Chondrocyte (in vitro differentiated cells): Measurements from ENCODE around the gene MECP2. TPM values are rescaled to one million over a fixed set of nuclear protein-coding genes. Genes with fewer than 3 reads are reported as not detected.
A peak's percentile ranks its signal among the peaks of the same experiment; 100 is the strongest.

ENCODE experiments used
- DNase-seq: peaks from one replicate; pipeline ENCODE4 v3.0.0; 2021; ENCODE audit warnings: mixed read lengths, low spot score
- H3K27ac Mint-ChIP-seq: one replicate; pipeline ENCODE4 v1.8.0; 2021; ENCODE audit warnings: mild to moderate bottlenecking, moderate library complexity, mixed read lengths; ENCODE audit not compliant: unreplicated experiment
- H3K27me3 Mint-ChIP-seq: 2 replicates; pipeline ENCODE4 v1.8.0; 2021; ENCODE audit warnings: low read depth, mixed read lengths
- H3K36me3 Mint-ChIP-seq: 2 replicates; pipeline ENCODE4 v1.8.0; 2021; ENCODE audit warnings: low read depth, mixed read lengths
- H3K4me1 Mint-ChIP-seq: 2 replicates; pipeline ENCODE4 v1.8.0; 2021; ENCODE audit warnings: low read depth, mild to moderate bottlenecking, mixed read lengths
- H3K4me3 Mint-ChIP-seq: one replicate; pipeline ENCODE4 v1.8.0; 2021; ENCODE audit warnings: mild to moderate bottlenecking, moderate library complexity, mixed read lengths; ENCODE audit not compliant: unreplicated experiment
- H3K9me3 Mint-ChIP-seq: 2 replicates; pipeline ENCODE4 v1.8.0; 2021; ENCODE audit warnings: low read depth, mixed read lengths
- total RNA-seq: library from RNA; stranded (reverse); gene quantifications from 3 replicates; pipeline ENCODE4 v1.2.1, GENCODE V29; 2021
- TF ChIP-seq, protein P1 (sequence below): fragments of 200-600 bp; sonication (generic); IDR thresholded peaks from 2 replicates; pipeline ENCODE4 v1.5.0; 2021; ENCODE audit warnings: antibody characterized with exemption, mild to moderate bottlenecking, moderate library complexity

The MECP2 gene
- total RNA-seq, 1 donor from 2014 or later, result 32.3 TPM

DNA sequence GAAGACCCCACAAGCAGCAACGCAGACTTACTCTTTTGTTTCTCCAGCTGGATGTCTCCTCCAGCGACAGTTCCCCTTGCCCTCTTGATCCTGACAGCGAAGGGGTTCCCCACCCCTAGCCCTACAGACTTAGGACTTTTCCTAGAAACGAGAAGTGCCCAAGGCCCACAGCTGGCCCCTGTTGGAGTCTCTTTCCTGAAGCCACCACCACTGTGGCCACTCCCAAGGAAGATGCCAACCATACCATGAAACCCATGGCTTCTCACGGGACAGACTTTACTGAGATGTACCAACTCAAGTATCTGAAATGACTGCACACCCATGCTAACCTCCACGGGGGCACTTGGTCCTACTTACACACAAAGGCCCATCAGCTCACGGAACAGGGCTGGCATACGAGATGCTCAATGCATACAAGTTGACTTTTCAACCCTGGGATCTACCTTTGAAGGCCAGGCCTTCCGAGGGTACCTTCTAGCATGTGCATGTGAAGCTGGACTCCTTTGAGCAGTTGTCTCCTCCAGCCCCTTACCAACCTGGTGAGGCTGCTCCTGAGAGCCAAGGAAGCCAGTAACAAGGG, 76.9 kb downstream of the MECP2 start:
- Mint-ChIP-seq H3K4me1 (peaks cover 21% of the 10 kb centered on the region), H3K27ac (peak overlapping the region; percentile 93), H3K9me3 (no peaks in the 10 kb centered on the region), H3K4me3 (peak overlapping the region; percentile 69), H3K27me3 (no peaks in the 10 kb centered on the region), H3K36me3 (peaks cover 2% of the 10 kb centered on the region)
- TF ChIP-seq, protein P1, sequence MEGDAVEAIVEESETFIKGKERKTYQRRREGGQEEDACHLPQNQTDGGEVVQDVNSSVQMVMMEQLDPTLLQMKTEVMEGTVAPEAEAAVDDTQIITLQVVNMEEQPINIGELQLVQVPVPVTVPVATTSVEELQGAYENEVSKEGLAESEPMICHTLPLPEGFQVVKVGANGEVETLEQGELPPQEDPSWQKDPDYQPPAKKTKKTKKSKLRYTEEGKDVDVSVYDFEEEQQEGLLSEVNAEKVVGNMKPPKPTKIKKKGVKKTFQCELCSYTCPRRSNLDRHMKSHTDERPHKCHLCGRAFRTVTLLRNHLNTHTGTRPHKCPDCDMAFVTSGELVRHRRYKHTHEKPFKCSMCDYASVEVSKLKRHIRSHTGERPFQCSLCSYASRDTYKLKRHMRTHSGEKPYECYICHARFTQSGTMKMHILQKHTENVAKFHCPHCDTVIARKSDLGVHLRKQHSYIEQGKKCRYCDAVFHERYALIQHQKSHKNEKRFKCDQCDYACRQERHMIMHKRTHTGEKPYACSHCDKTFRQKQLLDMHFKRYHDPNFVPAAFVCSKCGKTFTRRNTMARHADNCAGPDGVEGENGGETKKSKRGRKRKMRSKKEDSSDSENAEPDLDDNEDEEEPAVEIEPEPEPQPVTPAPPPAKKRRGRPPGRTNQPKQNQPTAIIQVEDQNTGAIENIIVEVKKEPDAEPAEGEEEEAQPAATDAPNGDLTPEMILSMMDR, result no peak
- DNase-seq, result no peak

DNA sequence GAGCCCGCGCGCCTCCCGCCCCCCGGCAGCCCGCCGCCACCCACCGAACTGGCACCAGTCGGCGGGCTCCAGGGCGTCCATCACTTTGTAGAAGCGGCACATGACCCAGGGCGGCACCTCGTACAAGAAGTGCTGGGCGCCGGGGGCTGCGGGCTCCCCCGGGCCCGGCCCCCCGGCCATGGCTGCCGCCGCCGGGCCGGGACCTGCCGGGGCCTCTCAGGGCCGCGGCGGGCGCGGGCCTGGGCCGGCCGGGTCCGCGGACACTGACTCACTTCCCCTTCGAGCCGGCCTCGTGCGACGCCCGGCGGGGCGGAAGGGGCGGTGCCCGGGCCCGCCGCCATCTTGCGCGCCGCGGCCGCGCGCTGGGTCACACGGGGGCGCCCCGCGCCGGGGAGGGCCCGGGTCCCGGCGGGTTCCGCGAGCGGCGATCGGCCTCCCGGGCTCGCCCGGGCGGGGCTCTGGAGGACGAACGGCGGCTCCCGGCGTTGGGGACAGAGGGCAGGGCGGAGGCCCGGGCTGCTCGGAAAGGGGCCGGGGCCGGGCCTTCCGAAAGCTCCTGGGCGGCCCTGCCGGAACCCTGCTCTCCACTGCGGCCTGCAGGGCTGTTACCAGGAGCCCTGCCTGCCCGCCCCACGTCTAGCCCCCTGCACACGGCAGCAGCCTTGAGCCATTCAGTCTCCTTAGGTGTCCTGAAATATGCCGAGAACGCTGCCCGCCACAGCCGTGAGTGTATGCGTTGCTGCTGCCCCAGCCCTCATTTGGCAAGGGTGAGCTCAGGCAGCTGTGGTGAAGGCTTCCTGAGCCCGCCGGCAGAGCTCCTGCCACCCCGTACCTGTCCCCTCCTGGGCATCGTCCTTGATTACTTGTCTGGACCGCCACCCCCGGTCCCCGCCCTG, 77.6 kb downstream of the MECP2 start, which contains the start of gene IRAK1:
Gene IRAK1, minus strand, starts transcription at position 270 of the 896 bp plus-strand sequence. Its CDS starts 90 bp downstream, at position 180.
- Mint-ChIP-seq H3K27me3 (no peaks in the 10 kb centered on the region), H3K27ac (peak within 1 kb of the TSS; percentile 93), H3K4me1 (peaks cover 19% of the 10 kb centered on the region), H3K4me3 (peak within 1 kb of the TSS; percentile 74), H3K36me3 (peaks cover 2% of the 10 kb centered on the region), H3K9me3 (no peaks in the 10 kb centered on the region)
- DNase-seq, result no peak
- TF ChIP-seq, protein P1, result no peak

DNA sequence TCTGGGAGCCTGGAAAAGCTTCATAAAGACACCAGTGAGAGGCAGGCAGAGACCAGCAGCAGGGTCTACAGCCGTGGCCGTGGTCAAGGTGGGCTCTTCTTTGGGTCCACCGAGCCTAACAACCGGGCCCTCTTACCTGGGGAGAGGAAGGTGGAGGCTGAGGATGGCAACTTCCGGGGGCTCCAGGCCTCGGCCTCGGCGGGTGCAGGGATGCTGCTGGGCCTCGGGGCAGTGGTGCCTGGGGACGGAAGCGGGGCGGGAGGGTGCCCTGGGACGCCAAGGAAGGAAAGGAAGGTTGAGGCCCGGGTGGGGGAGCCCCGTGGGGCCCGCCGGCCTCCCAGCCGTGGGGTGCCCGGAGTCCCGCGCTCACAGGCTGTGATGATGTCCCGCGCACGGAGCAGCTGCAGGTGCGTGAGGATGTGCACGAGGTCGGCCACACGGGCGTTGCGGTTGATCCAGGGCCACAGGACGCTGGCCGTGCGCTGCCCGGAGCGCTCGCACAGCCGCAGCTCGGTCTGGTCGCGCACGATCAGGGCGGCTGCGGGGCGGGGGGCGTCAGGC, 78.4 kb downstream of the MECP2 start:
- peaks cover 19% of the 10 kb centered on the region for H3K4me1 Mint-ChIP-seq
- peak overlapping the region; percentile 77 for H3K27ac Mint-ChIP-seq
- no peaks in the 10 kb centered on the region for H3K27me3 Mint-ChIP-seq
- H3K36me3 Mint-ChIP-seq, result peaks cover 2% of the 10 kb centered on the region
- TF ChIP-seq, protein P1, result no peak
- H3K4me3 Mint-ChIP-seq, result peak overlapping the region; percentile 74
- no peak for DNase-seq
- H3K9me3 Mint-ChIP-seq, result no peaks in the 10 kb centered on the region

DNA sequence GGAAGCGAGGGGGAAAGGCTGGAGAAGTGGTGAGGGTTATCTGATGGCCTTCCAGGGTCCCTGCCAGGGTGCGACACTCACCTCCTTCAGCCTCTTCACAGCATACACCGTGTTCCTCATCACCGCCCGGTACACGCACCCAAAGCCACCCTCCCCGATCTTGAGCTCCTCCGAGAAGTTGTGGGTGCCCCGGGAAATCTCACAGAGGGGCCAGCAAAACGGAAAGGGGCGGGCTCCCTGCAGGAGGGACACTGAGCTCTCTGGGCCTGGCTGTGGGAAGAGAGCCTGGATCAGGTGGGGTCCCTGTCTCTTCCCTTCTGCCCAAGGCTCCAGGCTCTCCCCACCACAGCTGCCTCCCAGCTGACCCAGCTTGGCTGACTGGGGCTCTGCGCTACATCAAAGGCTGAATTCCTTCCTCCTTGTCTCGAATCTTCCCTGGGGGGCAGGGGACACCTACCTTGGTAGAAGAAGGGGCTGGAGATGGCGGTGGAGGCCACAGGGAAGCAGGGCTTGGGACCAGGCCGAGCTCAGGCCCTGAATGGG, 78.9 kb downstream of the MECP2 start:
- TF ChIP-seq, protein P1, result no peak
- no peaks in the 10 kb centered on the region for H3K27me3 Mint-ChIP-seq
- no peak for DNase-seq
- H3K4me1 Mint-ChIP-seq, result peaks cover 20% of the 10 kb centered on the region
- H3K9me3 Mint-ChIP-seq, result no peaks in the 10 kb centered on the region
- H3K4me3 Mint-ChIP-seq, result peak overlapping the region; percentile 74
- H3K27ac Mint-ChIP-seq, result peak overlapping the region; percentile 77
- H3K36me3 Mint-ChIP-seq, result peaks cover 2% of the 10 kb centered on the region
